Measurements from ENCODE around the gene RANBP3.

- no peak for TF ChIP-seq CTCF (IDR thresholded peaks at IDR 0.05)
- TF ChIP-seq POLR2A (IDR thresholded peaks at IDR 0.05) = no peak
Observed at GRCh38 chr19:5973867-5974635, 3.9 kb downstream of the RANBP3 start.

Data from adrenal gland (tissue), 5 donors.